Measurements from ENCODE around the gene CAPN11.
A peak's percentile ranks its signal among the peaks of the same experiment; 100 is the strongest.

The CAPN11 gene

DNA sequence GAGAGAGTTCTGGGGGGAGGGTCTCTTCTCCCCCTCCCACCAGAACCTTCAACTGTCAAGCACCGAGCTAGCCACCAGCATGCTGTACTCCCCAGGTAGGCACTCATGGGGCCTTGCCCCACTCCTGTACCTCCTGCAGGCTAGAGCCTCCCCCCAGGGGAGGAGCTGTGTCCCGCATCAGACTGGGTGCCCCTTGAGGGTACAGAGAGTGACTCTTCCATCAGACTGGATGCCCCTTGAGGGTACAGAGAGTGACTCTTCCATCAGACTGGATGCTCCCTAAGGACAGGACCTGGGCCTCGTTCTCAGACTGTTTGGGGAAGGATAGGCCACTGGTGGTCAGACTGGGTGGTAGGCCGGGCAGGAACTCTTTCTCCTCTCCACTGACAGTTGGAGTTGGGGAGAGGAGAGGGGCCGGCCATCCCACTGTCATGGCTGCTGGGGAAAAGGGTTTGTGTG is at the start of gene CAPN11:
CAPN11 (plus strand) TSS at position 51 of the 459 bp plus-strand sequence; CDS start at position 80, 29 bp downstream.
- DNase-seq (ENCODE audit: low read depth) = no peak

DNA sequence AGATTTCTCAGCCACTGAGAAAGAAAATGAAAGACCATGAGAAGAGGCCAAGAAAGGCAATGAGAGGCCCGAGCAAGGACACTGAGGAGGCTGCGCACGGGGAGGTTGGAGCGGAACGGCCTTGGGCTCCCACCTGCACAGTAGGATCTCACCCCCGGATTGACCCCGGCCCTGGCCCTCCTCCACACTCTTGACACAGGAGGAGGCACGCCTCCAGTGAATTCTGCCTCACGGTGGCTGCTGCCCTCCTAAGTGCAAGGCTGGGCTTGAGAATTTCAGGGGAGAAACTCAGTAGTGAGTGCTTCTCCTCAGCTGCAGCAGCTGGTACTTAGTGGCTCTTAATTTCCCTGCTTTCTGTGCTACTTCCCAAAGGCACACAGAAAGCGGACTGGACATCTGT is 49.4 kb upstream of the CAPN11 start:
- no peak for DNase-seq (ENCODE audit: low read depth)

DNA sequence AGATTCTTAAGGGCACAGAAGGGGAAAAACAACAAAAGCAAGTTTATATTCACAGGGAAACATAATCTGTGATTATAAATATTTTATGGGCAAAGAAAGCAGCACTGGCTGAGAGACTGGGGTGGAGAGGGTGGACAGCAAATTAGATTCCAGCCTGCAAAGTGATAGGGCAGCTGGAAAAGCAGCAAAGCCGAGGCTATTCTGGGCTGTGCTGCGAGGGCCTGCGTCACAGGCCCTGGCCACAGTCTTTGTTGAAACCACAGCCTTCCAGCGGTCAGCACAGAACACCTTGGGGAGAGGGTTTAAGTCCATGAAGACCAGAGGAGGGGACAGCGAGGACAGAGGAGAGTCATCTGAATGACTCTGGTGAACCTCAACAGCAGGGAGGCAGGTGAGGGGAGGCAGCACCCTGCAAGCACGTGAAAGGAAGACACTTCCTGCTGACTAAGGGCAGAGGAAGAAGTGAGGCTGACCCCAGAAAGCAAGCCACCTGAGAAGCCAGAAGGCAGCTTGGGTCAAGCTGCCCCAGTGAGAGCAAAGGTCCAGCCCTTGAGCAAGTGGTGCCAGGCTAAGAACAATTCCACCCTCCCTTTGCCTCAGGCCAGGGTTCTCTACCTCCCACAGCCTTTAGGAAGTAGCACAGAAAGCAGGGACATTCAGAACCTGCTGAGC is 48.5 kb upstream of the CAPN11 start:
- DNase-seq (ENCODE audit: low read depth) = no peak

DNA sequence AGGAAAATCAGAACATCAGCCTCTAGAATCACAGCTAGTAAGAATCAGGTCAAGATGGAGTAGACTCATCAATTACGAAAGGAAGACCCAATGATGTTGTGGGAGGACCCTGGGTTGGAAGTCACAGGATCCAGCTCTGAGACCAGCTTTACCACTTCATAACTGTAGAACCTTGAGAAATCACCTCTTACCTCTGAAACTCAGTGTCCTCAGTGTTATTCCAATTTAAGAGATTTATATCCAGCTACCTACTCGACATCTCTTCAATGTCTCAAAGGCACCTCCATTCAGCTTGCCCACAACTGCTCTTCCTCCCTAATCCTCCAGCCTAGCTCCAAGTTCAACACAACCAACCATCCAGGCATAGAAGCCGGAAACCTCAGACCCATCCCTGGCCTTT is 47.7 kb upstream of the CAPN11 start:
- no peak for DNase-seq (ENCODE audit: low read depth)

DNA sequence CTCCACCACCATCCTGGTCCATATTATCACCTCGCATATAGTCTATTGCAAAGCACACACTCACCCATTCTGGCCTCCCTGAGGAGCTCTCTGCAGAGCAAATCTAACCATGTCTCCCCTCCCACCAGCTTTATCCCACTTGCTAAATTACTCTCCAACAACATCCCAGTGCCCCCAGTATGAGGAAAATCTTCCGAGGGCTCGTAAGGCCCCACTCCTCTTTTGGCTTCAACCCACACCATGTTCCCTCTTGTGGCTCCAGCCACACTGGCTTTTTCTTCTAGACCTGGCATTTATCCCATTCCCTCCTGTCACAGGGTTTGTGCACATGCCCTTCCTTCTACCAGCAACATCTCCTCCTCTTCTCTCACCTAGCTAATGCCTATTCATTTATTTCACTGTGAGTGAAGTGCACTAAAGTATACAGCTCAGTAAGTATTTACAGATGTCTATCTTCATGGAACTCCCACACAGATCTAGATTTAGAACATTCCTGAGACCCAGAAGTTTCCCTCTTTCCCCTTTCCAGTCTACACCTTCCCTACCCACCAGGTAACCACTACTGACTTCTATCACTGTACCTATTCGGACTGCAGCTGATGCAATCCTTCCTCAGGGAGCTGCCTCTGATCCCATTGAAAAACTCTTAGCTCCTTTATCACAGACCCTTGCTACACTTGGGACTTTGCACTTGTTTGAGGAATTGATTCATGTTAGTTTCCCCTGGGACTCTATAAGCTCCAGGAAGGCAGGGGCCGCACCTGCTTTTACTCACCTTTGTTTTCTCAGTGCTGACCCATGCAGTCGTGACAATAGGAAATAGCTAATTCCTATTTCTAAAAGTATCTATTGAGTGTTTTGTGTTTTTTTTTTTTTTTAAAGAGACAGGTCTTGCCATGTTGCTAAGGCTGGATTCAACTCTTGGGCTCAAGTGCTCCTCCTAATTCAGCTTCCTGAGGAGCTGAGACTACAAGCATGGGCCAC is 46.9 kb upstream of the CAPN11 start:
- DNase-seq (ENCODE audit: low read depth) = no peak

DNA sequence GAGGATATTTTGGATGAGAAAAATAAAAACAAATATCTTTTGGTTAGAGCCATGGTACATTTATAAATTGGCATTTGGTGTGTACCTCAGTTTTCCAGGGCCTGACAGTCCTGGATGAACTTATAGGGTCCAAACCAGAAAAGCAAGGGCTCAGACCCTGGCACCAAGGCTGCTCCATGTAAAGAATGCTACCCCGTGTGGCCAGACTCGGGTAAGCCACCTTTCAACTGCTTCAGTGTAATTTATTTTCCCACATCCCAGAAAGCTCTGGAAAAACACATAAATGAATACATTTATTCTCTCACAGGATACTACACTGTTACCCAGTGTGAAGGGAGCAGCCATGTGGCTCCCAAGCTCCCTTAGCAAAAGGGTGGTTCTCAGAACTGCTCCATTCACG is 45.2 kb upstream of the CAPN11 start:
- DNase-seq (ENCODE audit: low read depth) = no peak

DNA sequence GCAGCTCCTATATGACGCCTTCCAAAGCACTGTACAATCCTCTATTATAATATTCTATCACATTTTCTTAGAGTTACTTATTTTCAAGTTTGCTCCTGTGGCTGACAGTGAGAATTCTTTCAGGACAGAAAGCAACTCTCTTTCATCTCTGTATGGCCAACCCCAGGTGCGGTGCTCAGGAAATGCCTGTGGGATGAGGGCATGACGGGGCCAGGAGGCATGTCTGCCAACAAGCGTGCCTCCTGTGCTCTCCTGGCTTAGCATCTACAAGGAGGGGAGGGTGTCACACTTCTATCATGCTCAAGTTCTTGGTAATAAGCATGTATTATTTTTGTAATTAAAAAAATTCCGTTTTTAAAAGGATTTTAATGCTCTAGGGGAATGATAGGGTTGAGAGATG is 42.8 kb upstream of the CAPN11 start:
- no peak for DNase-seq (ENCODE audit: low read depth)

DNA sequence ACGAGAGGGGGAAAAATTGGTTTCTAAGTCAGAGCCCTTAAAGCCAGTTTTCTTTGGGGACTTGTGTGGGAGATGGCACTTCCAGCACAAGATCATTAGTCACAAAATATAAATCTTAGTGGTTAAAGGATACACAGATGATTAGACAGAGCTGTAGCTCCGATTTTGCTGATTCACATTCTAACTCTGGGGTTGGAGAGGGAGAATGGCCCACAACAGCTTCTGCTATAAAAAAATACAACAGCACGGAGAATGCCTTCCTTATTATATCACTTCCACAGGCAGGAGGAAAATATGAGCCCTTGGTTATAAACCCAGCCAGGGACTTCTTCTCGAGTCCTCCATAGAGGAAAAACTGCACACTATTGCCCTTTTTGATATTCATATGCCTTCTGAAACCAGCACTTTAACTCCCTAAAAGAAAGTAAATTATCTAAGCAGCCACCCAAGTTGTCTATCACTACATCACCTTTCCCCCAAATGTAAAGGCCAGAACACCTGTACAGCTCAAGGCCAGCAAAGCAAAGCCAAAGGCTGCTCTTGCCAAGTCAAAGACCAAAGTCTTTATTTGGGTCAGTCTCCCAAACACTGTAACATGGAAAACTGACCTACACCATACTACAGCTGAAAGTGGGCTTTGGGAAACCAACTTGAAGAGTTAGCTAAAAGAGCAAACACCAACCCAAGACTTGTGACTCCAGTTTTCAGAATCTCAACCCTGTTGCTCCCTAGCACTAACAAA is 41.8 kb upstream of the CAPN11 start:
- peak; percentile 77 for DNase-seq (ENCODE audit: low read depth)

DNA sequence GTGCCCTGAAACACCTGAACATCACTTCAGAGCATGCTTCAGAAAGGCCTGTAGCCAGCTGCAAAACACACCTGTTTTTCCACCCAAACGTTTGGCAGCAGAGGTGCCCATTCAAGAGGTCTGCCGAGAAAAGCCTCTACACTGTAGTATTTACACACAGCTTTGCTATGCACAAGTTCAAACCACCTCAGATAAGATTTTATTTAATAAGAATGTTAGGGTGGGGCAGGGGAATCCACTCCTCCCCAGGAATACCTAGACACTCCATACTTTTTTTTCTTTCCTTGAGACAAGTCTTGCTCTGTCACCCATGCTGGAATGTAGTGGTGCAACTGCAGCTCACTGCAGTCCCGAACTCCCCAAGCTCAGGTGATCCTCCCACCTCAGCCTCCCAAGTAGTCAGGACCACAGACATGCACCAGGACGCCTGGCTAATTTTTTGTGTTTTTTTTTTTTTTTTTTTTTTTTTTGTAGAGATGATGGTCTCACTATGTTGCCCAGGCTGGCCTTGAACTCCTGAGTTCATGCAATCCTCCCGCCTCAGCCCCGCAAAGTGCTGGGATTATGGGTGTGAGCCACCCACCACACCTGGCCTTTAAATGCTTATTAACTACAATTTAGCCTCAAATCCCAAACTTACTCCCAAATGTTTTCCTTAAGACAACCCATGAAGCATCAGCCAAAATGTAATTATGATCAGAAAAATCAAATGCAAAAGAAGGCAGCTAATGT is 41.1 kb upstream of the CAPN11 start:
- DNase-seq (ENCODE audit: low read depth) = no peak

DNA sequence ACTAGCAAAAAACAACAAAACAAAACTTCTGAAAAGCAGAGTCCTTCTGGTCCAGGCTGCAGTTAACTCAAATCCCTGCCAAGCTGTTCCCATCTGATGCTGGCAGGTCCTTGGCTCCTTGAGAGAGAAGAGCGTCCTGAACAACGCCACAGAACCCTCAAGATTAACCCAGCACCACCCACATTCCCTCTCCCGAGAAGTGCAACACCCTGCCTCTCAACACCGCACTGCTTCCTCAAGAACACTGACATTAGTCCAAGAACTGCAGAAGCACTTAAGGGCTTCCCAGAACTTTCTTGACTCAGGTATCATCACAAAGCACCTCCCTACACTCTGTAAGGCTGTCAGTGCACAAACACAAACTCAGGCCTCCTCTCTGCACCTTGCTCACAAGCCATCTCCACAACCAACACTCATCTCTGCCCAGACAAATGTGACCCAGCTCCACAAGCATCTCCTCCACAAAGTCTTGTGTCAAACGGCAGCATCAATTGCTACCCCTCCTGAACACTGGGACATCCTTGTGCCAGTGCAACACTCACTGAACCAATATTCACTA is 38.8 kb upstream of the CAPN11 start:
- DNase-seq (ENCODE audit: low read depth) = peak; percentile 17

DNA sequence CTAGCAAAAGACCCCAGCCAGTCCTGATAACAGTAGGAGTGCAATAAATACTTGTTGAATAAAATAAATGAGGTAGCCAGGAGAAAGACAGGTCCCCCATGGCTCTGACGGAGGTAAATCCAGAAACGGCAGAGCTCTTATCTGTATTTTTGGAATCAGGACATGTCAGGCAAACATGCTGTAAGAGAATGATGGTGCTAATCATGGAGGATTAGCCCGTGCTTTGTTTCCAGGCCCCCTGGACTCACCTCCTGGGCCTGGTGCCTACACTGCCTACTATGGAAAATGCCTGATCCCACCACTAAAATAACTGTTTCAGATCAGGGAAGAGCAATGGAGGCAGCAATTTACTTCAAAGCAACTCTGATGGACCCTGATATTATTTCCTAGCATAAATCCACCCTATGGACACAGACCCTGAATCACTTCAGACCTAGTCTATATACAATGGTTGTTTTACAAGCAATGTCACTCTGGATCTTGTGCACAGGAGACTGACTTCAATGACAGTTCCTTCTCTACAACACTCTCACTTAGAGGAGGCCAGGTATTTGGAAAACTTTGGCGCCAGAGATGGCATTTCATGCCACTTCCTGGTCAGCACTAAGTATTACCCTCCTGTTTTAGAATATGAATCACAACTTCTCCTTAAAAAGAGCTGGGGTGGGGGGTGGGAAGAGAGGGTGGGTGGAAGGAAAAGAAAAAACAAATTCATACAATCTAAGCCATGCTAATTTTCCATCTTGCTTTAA is 37.8 kb upstream of the CAPN11 start:
- no peak for DNase-seq (ENCODE audit: low read depth)

DNA sequence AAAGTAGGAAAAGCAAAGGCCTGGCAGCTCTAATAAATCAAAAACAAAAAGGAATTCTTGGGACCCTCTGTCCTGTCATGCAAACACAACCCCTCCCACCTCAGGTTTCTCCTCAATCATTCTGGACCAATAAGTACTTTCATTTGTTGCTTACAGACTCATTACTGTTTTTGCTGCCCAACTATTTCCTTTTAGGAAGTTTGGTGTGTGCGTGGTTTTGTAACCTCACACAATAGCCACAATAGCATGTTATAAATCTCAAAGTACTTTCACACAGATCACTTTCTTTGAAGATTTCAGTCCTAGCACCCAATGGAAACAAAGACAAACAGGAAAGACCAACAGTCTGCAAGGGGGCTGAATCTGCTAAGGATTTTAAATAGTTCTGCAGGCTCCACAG is 35.8 kb upstream of the CAPN11 start:
- DNase-seq (ENCODE audit: low read depth) = peak; percentile 44

DNA sequence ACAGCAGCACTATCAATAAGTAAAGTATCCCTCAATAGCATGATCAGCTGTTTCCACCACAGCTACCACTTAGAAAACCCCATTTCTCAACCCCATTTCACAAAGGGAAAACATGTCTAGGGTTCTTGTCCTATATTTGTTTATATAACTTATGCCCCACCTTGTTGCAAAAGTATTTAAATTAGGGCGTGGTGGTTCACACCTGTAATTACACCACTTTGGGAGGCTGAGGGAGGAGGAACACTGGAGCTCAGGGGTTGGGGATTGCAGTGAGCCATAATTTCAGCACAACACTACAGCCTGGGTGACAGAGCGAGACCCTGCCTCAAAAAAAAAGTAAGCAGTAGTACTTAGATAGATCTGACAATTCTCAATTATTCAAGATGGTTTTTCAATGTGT is 35.1 kb upstream of the CAPN11 start:
- DNase-seq (ENCODE audit: low read depth) = no peak

DNA sequence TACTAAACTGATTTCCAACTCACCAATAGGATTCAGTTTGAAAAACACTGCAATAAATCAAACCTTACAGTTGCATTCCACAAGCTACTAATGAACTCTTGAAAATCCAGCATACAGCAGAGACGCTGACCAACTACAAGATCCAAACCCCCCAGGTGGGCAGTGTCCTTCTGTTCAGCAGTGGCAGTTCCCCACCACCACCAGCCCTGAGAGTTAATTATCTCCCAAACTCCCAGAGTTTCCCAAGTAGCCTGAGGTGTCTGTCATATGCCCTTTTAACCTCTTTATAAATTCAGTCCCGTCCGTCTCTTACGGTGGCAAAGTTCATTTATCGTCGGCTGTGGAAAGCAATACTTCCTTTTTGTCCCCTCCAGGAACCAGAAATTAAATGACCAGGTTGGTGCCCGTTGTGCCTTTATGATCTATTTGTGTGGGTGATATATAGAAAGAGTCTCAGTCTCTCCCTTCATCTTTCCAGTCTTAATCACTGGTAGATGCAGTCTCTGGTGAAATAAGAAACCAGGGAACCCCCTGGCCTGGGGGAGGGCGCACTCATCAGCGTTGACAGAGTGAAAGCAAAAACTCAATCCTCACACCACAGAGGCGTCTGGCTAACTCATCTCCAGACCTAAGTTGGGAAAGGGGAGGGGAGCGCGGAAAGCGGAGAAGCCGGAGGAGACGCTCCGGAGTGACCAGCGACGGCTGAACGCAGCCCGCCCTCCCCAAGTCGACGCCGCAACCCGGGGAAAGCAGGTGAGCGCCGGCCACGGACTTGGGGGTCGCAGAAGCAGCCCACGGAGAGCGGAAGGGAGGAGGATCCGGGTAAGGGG is 32.1 kb upstream of the CAPN11 start:
- peak; percentile 67 for DNase-seq (ENCODE audit: low read depth)

DNA sequence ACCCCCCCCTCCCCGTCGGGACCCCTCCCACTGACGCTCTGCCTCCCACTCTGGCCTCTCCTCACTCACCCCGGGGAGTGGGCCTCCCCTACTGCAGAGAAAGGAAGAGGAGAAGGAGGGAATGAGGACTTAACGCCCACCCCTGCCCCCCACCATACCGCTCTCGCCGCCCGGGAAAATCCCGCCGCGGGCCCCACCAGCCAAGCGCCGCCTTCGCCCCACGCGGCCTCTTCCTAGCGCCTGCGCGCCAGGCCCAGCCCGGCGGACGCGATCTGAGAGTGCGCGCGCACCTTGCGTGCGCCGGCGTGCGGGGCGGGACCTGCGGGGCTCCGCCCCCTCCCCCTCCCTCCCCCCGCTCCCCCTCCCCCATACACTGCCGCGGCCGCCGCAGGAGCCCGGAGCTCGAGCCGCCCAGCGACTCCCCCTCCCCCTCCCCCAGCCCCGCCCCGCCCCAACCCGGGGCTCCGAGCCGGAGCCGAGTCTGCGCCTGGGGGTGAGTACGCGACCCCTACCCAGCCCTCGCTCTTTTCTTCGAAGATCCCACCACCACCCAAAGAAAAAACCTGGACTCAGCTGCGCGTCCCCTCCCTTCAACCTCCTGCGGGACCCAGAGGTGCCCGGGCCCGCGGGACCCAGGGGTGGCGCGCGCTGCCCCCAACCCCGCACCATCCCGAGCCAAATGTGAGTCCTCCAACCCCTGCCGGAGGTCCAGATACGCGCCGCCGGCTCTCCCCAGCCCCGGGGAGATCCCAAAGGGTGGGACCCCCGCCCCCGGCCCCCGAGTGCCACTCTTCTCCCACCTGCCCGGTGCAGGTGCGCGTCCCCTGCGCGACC is 31.2 kb upstream of the CAPN11 start, which contains the start of the genes MRPL14 and TMEM63B:
MRPL14 (minus strand) TSS at position 267 of the 834 bp plus-strand sequence. CDS start 10,841 bp downstream, outside the sequence.
TMEM63B (plus strand) TSS at position 369 of the 834 bp plus-strand sequence. CDS start 7,031 bp downstream, outside the sequence.
- peak; percentile 85 for DNase-seq (ENCODE audit: low read depth)

DNA sequence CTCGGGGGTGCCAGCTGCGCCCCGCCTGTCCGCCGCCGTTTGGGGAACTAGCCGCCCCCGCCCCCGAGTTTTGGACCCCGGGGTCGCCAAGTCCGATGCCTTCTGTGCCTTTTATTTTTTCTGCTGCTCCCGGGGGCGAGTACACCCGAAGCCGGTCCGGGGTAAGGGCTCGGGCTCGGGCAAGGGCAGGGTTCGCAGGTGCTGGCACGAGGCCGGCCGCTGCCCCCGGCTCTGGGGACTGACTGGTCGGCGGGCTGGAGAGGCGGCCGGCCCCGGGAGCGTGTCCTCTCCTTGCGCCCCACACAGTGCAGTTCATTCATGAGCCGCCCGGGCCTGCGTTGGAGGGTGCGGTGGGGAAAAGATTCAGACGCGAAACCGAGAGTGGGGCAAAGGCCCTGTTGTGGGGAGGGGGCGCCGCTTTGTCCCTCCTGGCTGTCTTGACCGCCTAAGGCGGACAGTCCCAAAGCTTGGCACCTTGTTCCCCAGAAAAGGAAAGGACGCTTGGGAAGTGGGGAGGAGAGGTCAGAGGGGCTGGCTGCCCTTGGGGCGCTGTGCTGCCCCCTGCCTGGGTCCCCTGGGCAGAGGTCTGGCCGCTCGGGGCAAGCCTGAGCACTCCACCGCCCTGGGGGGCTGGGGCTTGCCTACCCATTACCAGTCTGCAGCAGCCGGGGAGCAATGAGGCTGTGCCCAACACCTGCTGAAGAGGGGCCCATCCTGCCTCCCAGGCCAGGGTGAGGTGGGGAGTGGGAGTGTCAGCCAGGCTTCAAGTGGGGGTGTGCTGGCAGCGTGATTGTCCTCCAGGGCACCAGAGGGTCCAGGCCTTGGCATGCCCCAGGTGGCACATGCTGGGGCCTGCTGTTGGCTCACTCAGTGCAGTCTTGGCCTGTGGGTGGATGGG is 30.4 kb upstream of the CAPN11 start:
- peak; percentile 13 for DNase-seq (ENCODE audit: low read depth)

DNA sequence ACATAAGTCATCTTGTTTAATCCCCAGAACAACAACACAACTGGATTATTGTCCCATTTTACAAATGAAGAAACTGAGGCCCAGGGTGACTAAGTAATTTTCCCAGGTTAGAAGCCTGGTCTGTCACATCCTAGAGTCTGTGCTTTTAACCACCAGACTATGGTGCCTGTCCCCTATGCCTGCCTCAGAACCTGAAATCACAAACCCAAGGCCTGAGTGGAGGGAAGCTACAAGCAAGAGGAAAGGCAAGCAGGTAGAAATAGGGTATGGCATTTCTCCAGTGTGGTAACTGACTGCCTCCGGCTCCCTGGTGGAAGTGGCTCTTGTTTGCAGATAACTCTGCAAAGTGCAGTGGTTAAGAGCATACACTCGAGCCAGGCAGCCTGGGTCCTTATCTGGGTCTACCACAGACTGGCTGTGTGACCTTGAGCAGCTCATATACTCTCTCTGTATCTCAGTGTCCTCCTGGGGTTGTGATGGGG is 28.7 kb upstream of the CAPN11 start:
- no peak for DNase-seq (ENCODE audit: low read depth)

Data from fibroblast of gingiva (primary cell).